A549 (cell line): ENCODE data around the gene PCNT.

Experiments used
- POLR2AphosphoS2 ChIP-seq: conservative IDR thresholded peaks from 2 replicates; pipeline ENCODE4 v1.6.1; 2012; ENCODE audit warnings: low read length, improper control_type of control experiment, inconsistent platforms
- RAD21 ChIP-seq, 2 experiments: fragments of >200 bp in 1 of 2; sonication (Bioruptor Twin) in 1 of 2; formaldehyde crosslinking in 1 of 2; IDR thresholded peaks in 1 of 2; conservative IDR thresholded peaks in 1 of 2; 2 replicates in 1 of 2; 3 replicates in 1 of 2; pipeline ENCODE4 v1.6.1; 2012 to 2018; ENCODE audit warnings: inconsistent platforms in 1 of 2
- TF ChIP-seq, protein P1 (sequence below): IDR thresholded peaks from 2 replicates; pipeline ENCODE4 v1.6.1; 2012
- TF ChIP-seq, protein P2 (sequence below): IDR thresholded peaks from 2 replicates; pipeline ENCODE4 v1.6.1; 2012

DNA sequence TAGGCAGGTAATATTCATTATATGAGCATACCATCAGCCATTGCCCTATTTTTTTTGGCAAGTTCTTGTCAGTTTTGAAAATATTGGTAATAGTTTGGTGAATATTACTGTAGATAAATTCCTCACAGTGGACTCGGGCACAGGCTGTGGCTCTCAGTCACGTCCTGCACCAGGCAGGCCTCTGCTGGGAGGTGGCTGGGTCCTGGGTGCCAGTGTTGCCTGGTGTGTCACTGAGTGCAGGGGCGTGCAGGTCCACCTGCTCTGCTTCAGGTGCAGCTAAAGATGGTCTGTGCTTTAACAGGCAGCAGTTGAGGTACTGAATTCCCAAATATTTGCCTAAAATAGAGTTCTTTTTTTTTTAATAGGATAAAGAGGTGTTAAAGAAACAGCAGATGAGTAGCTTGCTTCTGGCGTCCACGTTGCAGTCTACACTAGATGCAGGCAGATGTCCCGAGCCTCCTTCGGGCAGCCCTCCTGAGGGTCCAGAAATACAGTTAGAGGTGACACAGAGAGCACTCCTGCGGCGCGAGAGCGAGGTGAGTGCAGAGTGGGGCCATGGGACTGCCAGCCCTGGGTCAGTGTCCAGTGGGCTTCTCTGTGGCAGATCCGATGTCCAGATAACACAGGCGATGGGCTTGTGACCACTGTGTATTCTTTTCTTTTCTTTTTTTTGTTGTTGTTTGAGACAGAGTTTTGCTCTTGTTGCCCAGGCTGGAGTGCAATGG, 77.4 kb downstream of the PCNT start:
- TF ChIP-seq, protein P1, sequence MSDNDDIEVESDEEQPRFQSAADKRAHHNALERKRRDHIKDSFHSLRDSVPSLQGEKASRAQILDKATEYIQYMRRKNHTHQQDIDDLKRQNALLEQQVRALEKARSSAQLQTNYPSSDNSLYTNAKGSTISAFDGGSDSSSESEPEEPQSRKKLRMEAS: no peak
- TF ChIP-seq RAD21 (conservative IDR thresholded peaks at IDR 0.05 in 1 of 2, IDR thresholded peaks at IDR 0.05 in 1 of 2) (no peak), POLR2AphosphoS2 (no peak)
- TF ChIP-seq, protein P2, sequence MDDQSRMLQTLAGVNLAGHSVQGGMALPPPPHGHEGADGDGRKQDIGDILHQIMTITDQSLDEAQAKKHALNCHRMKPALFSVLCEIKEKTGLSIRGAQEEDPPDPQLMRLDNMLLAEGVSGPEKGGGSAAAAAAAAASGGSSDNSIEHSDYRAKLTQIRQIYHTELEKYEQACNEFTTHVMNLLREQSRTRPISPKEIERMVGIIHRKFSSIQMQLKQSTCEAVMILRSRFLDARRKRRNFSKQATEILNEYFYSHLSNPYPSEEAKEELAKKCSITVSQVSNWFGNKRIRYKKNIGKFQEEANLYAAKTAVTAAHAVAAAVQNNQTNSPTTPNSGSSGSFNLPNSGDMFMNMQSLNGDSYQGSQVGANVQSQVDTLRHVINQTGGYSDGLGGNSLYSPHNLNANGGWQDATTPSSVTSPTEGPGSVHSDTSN: no peak
